Parathyroid adenoma (tissue), 2 donors: ENCODE results near the gene LAPTM5.

Source experiments
- H2AFZ ChIP-seq: fragments of 300-600 bp; sonication (generic); one replicate; pipeline ENCODE4 v1.7.0; 2017; ENCODE audit warnings: antibody characterized with exemption, mild to moderate bottlenecking
- H3K27ac ChIP-seq: fragments of 300-600 bp; sonication (generic); one replicate; pipeline ENCODE4 v1.7.0; 2017
- H3K27me3 ChIP-seq: fragments of 300-600 bp; sonication (generic); one replicate; pipeline ENCODE4 v1.7.0; 2017; ENCODE audit warnings: low read length; ENCODE audit not compliant: control insufficient read depth, insufficient read depth
- H3K36me3 ChIP-seq: fragments of 300-600 bp; sonication (generic); one replicate; pipeline ENCODE4 v1.7.0; 2017; ENCODE audit warnings: low read length; ENCODE audit not compliant: control insufficient read depth, insufficient read depth
- H3K4me1 ChIP-seq: fragments of 300-600 bp; sonication (generic); one replicate; pipeline ENCODE4 v1.7.0; 2017; ENCODE audit warnings: control low read depth
- H3K4me2 ChIP-seq: fragments of 300-600 bp; sonication (generic); one replicate; pipeline ENCODE4 v1.7.0; 2017; ENCODE audit warnings: low read length
- H3K4me3 ChIP-seq: fragments of 300-600 bp; sonication (generic); one replicate; pipeline ENCODE4 v1.7.0; 2017; ENCODE audit warnings: low read depth, low read length
- H3K79me2 ChIP-seq: fragments of 300-600 bp; sonication (generic); one replicate; pipeline ENCODE4 v1.7.0; 2017; ENCODE audit warnings: control low read depth
- H3K9ac ChIP-seq: fragments of 300-600 bp; sonication (generic); one replicate; pipeline ENCODE4 v1.7.0; 2017; ENCODE audit warnings: mild to moderate bottlenecking
- H3K9me3 ChIP-seq: fragments of 300-600 bp; sonication (generic); one replicate; pipeline ENCODE4 v1.7.0; 2017; ENCODE audit warnings: low read length; ENCODE audit not compliant: control insufficient read depth
- TF ChIP-seq, protein P1 (sequence below): fragments of 300-600 bp; sonication (generic); IDR thresholded peaks from one replicate; pipeline ENCODE4 v1.7.0; 2017; ENCODE audit warnings: antibody characterized with exemption, mild to moderate bottlenecking
- donor health status: primary hyperparathyroidism.

The LAPTM5 gene, protein sequence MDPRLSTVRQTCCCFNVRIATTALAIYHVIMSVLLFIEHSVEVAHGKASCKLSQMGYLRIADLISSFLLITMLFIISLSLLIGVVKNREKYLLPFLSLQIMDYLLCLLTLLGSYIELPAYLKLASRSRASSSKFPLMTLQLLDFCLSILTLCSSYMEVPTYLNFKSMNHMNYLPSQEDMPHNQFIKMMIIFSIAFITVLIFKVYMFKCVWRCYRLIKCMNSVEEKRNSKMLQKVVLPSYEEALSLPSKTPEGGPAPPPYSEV

GRCh38 chr1:30757352-30758120, at the start of gene LAPTM5:
Gene LAPTM5, minus strand, starts transcription at chr1:30757774. Its CDS starts 29 bp downstream, at chr1:30757745.
- Histone ChIP-seq H2AFZ (no peak within 1 kb of the TSS), H3K27me3 (no peaks in the 10 kb centered on the region), H3K9ac (no peak within 1 kb of the TSS), H3K4me2 (peak within 1 kb of the TSS; percentile 22), H3K27ac (peak within 1 kb of the TSS; percentile 44), H3K4me3 (peak within 1 kb of the TSS; percentile 12), H3K9me3 (no peaks in the 10 kb centered on the region), H3K4me1 (no peaks in the 10 kb centered on the region), H3K79me2 (no peaks in the 10 kb centered on the region), H3K36me3 (no peaks in the 10 kb centered on the region)
- TF ChIP-seq, protein P1, sequence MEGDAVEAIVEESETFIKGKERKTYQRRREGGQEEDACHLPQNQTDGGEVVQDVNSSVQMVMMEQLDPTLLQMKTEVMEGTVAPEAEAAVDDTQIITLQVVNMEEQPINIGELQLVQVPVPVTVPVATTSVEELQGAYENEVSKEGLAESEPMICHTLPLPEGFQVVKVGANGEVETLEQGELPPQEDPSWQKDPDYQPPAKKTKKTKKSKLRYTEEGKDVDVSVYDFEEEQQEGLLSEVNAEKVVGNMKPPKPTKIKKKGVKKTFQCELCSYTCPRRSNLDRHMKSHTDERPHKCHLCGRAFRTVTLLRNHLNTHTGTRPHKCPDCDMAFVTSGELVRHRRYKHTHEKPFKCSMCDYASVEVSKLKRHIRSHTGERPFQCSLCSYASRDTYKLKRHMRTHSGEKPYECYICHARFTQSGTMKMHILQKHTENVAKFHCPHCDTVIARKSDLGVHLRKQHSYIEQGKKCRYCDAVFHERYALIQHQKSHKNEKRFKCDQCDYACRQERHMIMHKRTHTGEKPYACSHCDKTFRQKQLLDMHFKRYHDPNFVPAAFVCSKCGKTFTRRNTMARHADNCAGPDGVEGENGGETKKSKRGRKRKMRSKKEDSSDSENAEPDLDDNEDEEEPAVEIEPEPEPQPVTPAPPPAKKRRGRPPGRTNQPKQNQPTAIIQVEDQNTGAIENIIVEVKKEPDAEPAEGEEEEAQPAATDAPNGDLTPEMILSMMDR, result no peak

DNA sequence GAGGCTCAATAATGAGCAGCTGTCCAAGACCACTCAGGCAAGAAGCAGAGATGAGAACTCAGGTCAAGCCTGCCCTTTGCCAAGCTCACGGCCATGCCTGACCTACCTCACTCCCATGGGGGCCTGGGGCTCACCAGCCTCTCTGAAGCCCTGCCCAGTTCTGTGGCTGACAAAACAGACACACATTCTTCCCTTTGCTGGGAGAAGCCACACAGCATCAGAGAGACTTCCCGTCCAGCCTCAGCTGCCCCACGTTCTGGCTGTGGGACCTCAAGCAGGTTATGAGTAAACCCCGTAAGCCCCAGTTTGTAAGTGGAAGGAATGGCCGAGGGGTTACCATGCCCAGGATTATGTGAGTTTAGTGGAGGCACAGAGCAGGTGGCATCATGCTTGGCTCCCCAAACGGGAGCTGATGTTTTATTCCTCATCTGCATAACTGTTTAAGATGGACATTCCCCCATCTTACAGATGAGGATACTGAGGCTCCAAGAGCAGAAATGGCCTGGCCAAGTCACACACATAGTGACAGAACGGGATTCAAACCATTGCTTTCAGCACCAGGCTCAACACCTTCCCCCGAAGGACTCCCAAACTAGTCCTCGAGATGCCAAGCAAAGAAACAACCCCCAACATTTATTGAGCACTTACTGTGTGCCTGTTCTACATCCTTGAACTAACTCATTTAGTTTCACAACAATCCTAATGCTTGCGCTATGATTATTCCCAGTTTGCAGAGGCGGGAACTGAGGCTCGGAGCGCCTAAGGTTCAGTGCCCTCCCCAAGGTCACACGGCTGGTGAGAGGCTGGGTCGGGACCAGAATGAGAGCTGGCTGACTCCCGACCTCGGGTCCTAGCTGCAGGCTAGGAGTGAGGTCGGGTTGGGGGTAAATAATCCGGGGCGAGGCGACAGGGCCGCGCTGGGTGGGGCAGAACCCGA, 49.1 kb upstream of the LAPTM5 start:
- no peaks in the 10 kb centered on the region for H3K79me2 ChIP-seq
- H3K27ac ChIP-seq, result no peak overlapping the region
- H3K4me3 ChIP-seq, result no peak overlapping the region
- no peak overlapping the region for H3K4me2 ChIP-seq
- H3K27me3 ChIP-seq, result no peaks in the 10 kb centered on the region
- H2AFZ ChIP-seq, result no peak overlapping the region
- TF ChIP-seq, protein P1, result no peak
- no peaks in the 10 kb centered on the region for H3K9me3 ChIP-seq
- H3K9ac ChIP-seq, result no peak overlapping the region
- H3K36me3 ChIP-seq, result no peaks in the 10 kb centered on the region
- no peaks in the 10 kb centered on the region for H3K4me1 ChIP-seq

GRCh38 chr1:30805304-30806003, 47.9 kb upstream of the LAPTM5 start:
- Histone ChIP-seq H3K27ac (no peak overlapping the region), H3K9ac (no peak overlapping the region), H3K36me3 (no peaks in the 10 kb centered on the region), H3K79me2 (no peaks in the 10 kb centered on the region), H3K4me3 (no peak overlapping the region), H3K4me2 (no peak overlapping the region), H3K9me3 (no peaks in the 10 kb centered on the region), H3K27me3 (no peaks in the 10 kb centered on the region), H3K4me1 (no peaks in the 10 kb centered on the region), H2AFZ (no peak overlapping the region)
- TF ChIP-seq, protein P1, result no peak

GRCh38 chr1:30804822-30805221, 47.2 kb upstream of the LAPTM5 start:
- Histone ChIP-seq H3K9ac (no peak overlapping the region), H3K27me3 (no peaks in the 10 kb centered on the region), H3K9me3 (no peaks in the 10 kb centered on the region), H3K36me3 (no peaks in the 10 kb centered on the region), H3K79me2 (no peaks in the 10 kb centered on the region), H3K4me2 (no peak overlapping the region), H3K4me1 (no peaks in the 10 kb centered on the region), H3K4me3 (no peak overlapping the region), H3K27ac (no peak overlapping the region), H2AFZ (no peak overlapping the region)
- TF ChIP-seq, protein P1, result no peak
